Gastrocnemius medialis (tissue), 4 donors: Measurements from ENCODE around the gene RGSL1. TPM values are rescaled to one million over a fixed set of nuclear protein-coding genes. Genes with fewer than 3 reads are reported as not detected.

Source experiments
- ATAC-seq, 2 donors: fragments of 150-250 bp; one replicate each; pipeline ENCODE4 v1.9.1; 2016
- DNase-seq, 2 donors: peaks; one replicate each; pipeline ENCODE4 v3.0.0-alpha.2; 2019
- H3K27ac ChIP-seq, 4 donors: fragments of 200-600 bp; sonication (generic); 1 replicate in 1 of 4; 2 replicates in 3 of 4; pipeline ENCODE4 v1.5.1; 2016 to 2018; ENCODE audit warnings: mild to moderate bottlenecking in 2 of 4, moderate library complexity in 1 of 4
- H3K27me3 ChIP-seq, 3 donors: fragments of 200-600 bp; sonication (generic) in 2 of 3; 1 replicate in 1 of 3; 2 replicates in 2 of 3; pipeline versions ENCODE4 v1.5.1 to v1.6.0; 2016 to 2019; ENCODE audit warnings: mild to moderate bottlenecking in 1 of 3, moderate library complexity in 1 of 3
- H3K36me3 ChIP-seq, 2 donors: fragments of 200-600 bp; sonication (generic) in 1 of 2; one replicate each; pipeline ENCODE4 v1.5.1; 2017 to 2018
- H3K4me1 ChIP-seq, 2 donors: fragments of 200-600 bp; sonication (generic) in 1 of 2; one replicate each; pipeline ENCODE4 v1.5.1; 2016 to 2017; ENCODE audit warnings: mild to moderate bottlenecking in 2 of 2
- H3K4me3 ChIP-seq, 4 donors: fragments of 200-600 bp; sonication (generic) in 3 of 4; 1 replicate in 1 of 4; 2 replicates in 3 of 4; pipeline ENCODE4 v1.5.1; 2016 to 2019; ENCODE audit warnings: mild to moderate bottlenecking in 2 of 4
- H3K9me3 ChIP-seq, 3 donors: fragments of 200-600 bp; sonication (generic) in 2 of 3; 1 replicate in 1 of 3; 2 replicates in 2 of 3; pipeline ENCODE4 v1.5.1; 2016 to 2019
- CTCF ChIP-seq, 5 experiments: fragments of 450-650 bp in 3 of 5; fragments of 200-600 bp in 2 of 5; sonication (generic) in 2 of 5; IDR thresholded peaks in 4 of 5; conservative IDR thresholded peaks in 1 of 5; 1 replicate in 4 of 5; 2 replicates in 1 of 5; pipeline ENCODE4 v1.5.1; 2016 to 2019; ENCODE audit warnings: antibody characterized with exemption in 5 of 5, mild to moderate bottlenecking in 3 of 5, moderate library complexity in 3 of 5
- POLR2A ChIP-seq, 2 donors: fragments of 450-650 bp; IDR thresholded peaks; one replicate each; pipeline ENCODE4 v1.6.1; 2017; ENCODE audit warnings: antibody characterized with exemption in 2 of 2, mild to moderate bottlenecking in 2 of 2, moderate library complexity in 2 of 2
- in situ Hi-C, 4 donors: fragments of 200-750 bp; cut with MboI; loops; one replicate each; pipeline versions ENCODE4 v1.15.0 to v1.8.0; 2017; ENCODE audit warnings: low sequenced_read_pairs in 4 of 4
- intact Hi-C: fragments of 100-400 bp; cut with DNase I; formaldehyde crosslinking; loops from one replicate; pipeline ENCODE4 v1.15.1; 2023; ENCODE audit warnings: low total_unique reads
- total RNA-seq, 4 donors: library from RNA; depleted of rRNA; stranded (reverse); fragments of >200 nt; gene quantifications; one replicate each; pipeline versions ENCODE4 v1.1.0 to v1.2.3, GENCODE V29; 2016

RGSL1 gene
- total RNA-seq, 4 donors from 2014 or later = not detected

GRCh38 chr1:182601416-182601786 lies 151.5 kb downstream of the RGSL1 start:
- peaks cover 22% of the 10 kb centered on the region in 2 donors for H3K4me1 ChIP-seq
- peak; percentile 54 to 65 for DNase-seq
- peak; percentile 51 to 67 for ATAC-seq
- in situ Hi-C loops (no loop called here), intact Hi-C loops (loop anchor here (1.0 to 10.0 kb wide), 5 partner anchors 181 to 1033 kb away; partner anchors contain the start of genes ARPC5 and DHX9)
- no peaks in the 10 kb centered on the region for H3K9me3 ChIP-seq
- H3K4me3 ChIP-seq = no peak overlapping the region
- no peaks in the 10 kb centered on the region for H3K27me3 ChIP-seq
- TF ChIP-seq CTCF (IDR thresholded peaks at IDR 0.05 in 4 of 5, conservative IDR thresholded peaks at IDR 0.05 in 1 of 5) = peak; percentile 80 to 94 (median 92)
- no peak for TF ChIP-seq POLR2A (IDR thresholded peaks at IDR 0.05)
- no peaks in the 10 kb centered on the region for H3K36me3 ChIP-seq
- peak overlapping the region; percentile 4 to 66 (median 52) for H3K27ac ChIP-seq

- peaks cover 26 to 27% of the 10 kb centered on the region in 2 donors for H3K4me1 ChIP-seq
- no peaks in the 10 kb centered on the region for H3K27me3 ChIP-seq
- no peaks in the 10 kb centered on the region for H3K9me3 ChIP-seq
- intact Hi-C loops (loop anchor here (1.0 to 10.0 kb wide), 6 partner anchors 99 to 1033 kb away; partner anchors contain the start of genes ARPC5 and DHX9), in situ Hi-C loops (no loop called here)
- ATAC-seq (no peak), DNase-seq (no peak)
- H3K36me3 ChIP-seq = no peaks in the 10 kb centered on the region
- no peak overlapping the region for H3K4me3 ChIP-seq
- H3K27ac ChIP-seq = peak overlapping the region; percentile 4 to 66 (median 52)
- TF ChIP-seq CTCF (IDR thresholded peaks at IDR 0.05 in 4 of 5, conservative IDR thresholded peaks at IDR 0.05 in 1 of 5) (no peak), POLR2A (IDR thresholded peaks at IDR 0.05) (no peak)
Measured at GRCh38 chr1:182601913-182602312, 152.0 kb downstream of the RGSL1 start.

- H3K4me1 ChIP-seq = peaks cover 33 to 36% of the 10 kb centered on the region in 2 donors
- H3K27me3 ChIP-seq = no peaks in the 10 kb centered on the region
- H3K9me3 ChIP-seq = no peaks in the 10 kb centered on the region
- TF ChIP-seq POLR2A (IDR thresholded peaks at IDR 0.05) (no peak), CTCF (IDR thresholded peaks at IDR 0.05 in 4 of 5, conservative IDR thresholded peaks at IDR 0.05 in 1 of 5) (no peak)
- intact Hi-C loops = loop anchor here (2.0 to 10.0 kb wide), 5 partner anchors 98 to 1032 kb away; partner anchors contain the start of genes ARPC5 and DHX9
- H3K4me3 ChIP-seq = peak overlapping the region in 2 of 4 donors; percentile 52 to 55
- in situ Hi-C loops = no loop called here
- peak overlapping the region; percentile 31 to 66 (median 63) for H3K27ac ChIP-seq
- H3K36me3 ChIP-seq = no peaks in the 10 kb centered on the region
- ATAC-seq = no peak
- no peak for DNase-seq
Measured at GRCh38 chr1:182602935-182603645, 153.1 kb downstream of the RGSL1 start.

GRCh38 chr1:182603646-182604174 lies 153.8 kb downstream of the RGSL1 start:
- Histone ChIP-seq H3K4me3 (peak overlapping the region; percentile 52 to 68 (median 54)), H3K36me3 (no peaks in the 10 kb centered on the region), H3K9me3 (no peaks in the 10 kb centered on the region), H3K4me1 (peaks cover 33 to 36% of the 10 kb centered on the region in 2 donors), H3K27me3 (no peaks in the 10 kb centered on the region), H3K27ac (peak overlapping the region; percentile 59 to 66 (median 63))
- intact Hi-C loops = loop anchor here (1.0 to 10.0 kb wide), 6 partner anchors 12 to 1031 kb away; partner anchors contain the start of genes ARPC5 and DHX9
- in situ Hi-C loops = no loop called here
- DNase-seq (no peak), ATAC-seq (peak in 1 of 2 donors; percentile 2)
- TF ChIP-seq POLR2A (IDR thresholded peaks at IDR 0.05) (no peak), CTCF (IDR thresholded peaks at IDR 0.05 in 4 of 5, conservative IDR thresholded peaks at IDR 0.05 in 1 of 5) (no peak)
